HG02973 (cell line): ENCODE results near the gene CHL1.

Experiments
- ATAC-seq: cut with Tn5 transposase; IDR thresholded peaks from one replicate; pipeline ENCODE4 v1.9.1; 2021; ENCODE audit warnings: moderate library complexity; ENCODE audit not compliant: unreplicated experiment

Gene CHL1

GRCh38 chr3:196311-197148, at the start of gene CHL1:
CHL1 (plus strand) TSS chr3:196763; CDS start chr3:319777, 123,014 bp downstream.
- no peak for ATAC-seq

GRCh38 chr3:151614-152189, 44.9 kb upstream of the CHL1 start:
- ATAC-seq, result no peak

GRCh38 chr3:159974-160373, 36.6 kb upstream of the CHL1 start:
- ATAC-seq, result no peak

GRCh38 chr3:166071-166470, 30.5 kb upstream of the CHL1 start:
- ATAC-seq, result no peak

GRCh38 chr3:166799-167198, 29.8 kb upstream of the CHL1 start:
- no peak for ATAC-seq

- ATAC-seq, result peak; percentile 82
These were observed 22.7 kb upstream of the CHL1 start for GRCh38 chr3:173886-174285.

- ATAC-seq, result no peak
These were observed 11.6 kb upstream of the CHL1 start for GRCh38 chr3:184976-185375.

GRCh38 chr3:192215-192929, 4.2 kb upstream of the CHL1 start:
- ATAC-seq, result peak; percentile 95

GRCh38 chr3:194001-194400, 2.6 kb upstream of the CHL1 start:
- no peak for ATAC-seq

GRCh38 chr3:194421-194820, 2.1 kb upstream of the CHL1 start:
- no peak for ATAC-seq

GRCh38 chr3:195666-196065, 897 bp upstream of the CHL1 start:
- ATAC-seq, result no peak

- no peak for ATAC-seq
These were observed 725 bp downstream of the CHL1 start for GRCh38 chr3:197149-197827.

- ATAC-seq, result no peak
These were observed 1.4 kb downstream of the CHL1 start for GRCh38 chr3:197828-198491.

GRCh38 chr3:199835-200234, 3.3 kb downstream of the CHL1 start:
- no peak for ATAC-seq

- no peak for ATAC-seq
These were observed 4.3 kb downstream of the CHL1 start for GRCh38 chr3:200758-201325.

- ATAC-seq, result no peak
These were observed 7.5 kb downstream of the CHL1 start for GRCh38 chr3:204102-204501.

GRCh38 chr3:207973-208372, 11.4 kb downstream of the CHL1 start:
- no peak for ATAC-seq

- ATAC-seq, result no peak
These were observed 14.1 kb downstream of the CHL1 start for GRCh38 chr3:210669-211068.

GRCh38 chr3:212432-212831, 15.9 kb downstream of the CHL1 start:
- ATAC-seq, result peak; percentile 90

GRCh38 chr3:217099-217813, 20.7 kb downstream of the CHL1 start:
- no peak for ATAC-seq
